H9 (cell line): Measurements from ENCODE around the gene EFNA3. TPM values are rescaled to one million over a fixed set of nuclear protein-coding genes. Genes with fewer than 3 reads are reported as not detected.

Source experiments
- DNase-seq: peaks from one replicate; pipeline ENCODE4 v3.0.0-alpha.2; 2017
- H2AFZ ChIP-seq: one replicate; pipeline ENCODE4 v1.6.1; 2013; ENCODE audit warnings: mild to moderate bottlenecking, low read length, control low read depth, moderate library complexity
- H2AK5ac ChIP-seq: 2 replicates; pipeline ENCODE4 v1.6.1; 2013; ENCODE audit warnings: low read length, control low read depth, mixed read lengths; ENCODE audit not compliant: insufficient read length
- H2BK120ac ChIP-seq: one replicate; pipeline ENCODE4 v1.6.1; 2013; ENCODE audit warnings: low read depth, mild to moderate bottlenecking, low read length, control low read depth, inconsistent platforms; ENCODE audit not compliant: poor library complexity, severe bottlenecking
- H2BK12ac ChIP-seq: 2 replicates; pipeline ENCODE4 v1.6.1; 2013; ENCODE audit warnings: low read length, control low read depth, mixed read lengths, low read depth; ENCODE audit not compliant: insufficient read length
- H2BK15ac ChIP-seq: 2 replicates; pipeline ENCODE4 v1.6.1; 2013; ENCODE audit warnings: low read depth, low read length, control low read depth
- H2BK20ac ChIP-seq: one replicate; pipeline ENCODE4 v1.6.1; 2013; ENCODE audit warnings: low read depth, mild to moderate bottlenecking, low read length, control low read depth, inconsistent platforms; ENCODE audit not compliant: poor library complexity, severe bottlenecking
- H2BK5ac ChIP-seq: 2 replicates; pipeline ENCODE4 v1.6.1; 2013; ENCODE audit warnings: low read length, control low read depth, mixed read lengths; ENCODE audit not compliant: insufficient read length
- H3K14ac ChIP-seq: 2 replicates; pipeline ENCODE4 v1.6.1; 2013; ENCODE audit warnings: low read length, control low read depth; ENCODE audit not compliant: insufficient read depth
- H3K18ac ChIP-seq: 2 replicates; pipeline ENCODE4 v1.6.1; 2013; ENCODE audit warnings: low read depth, mild to moderate bottlenecking, mixed read lengths, low read length, control low read depth; ENCODE audit not compliant: insufficient read length
- H3K23ac ChIP-seq: 2 replicates; pipeline ENCODE4 v1.6.1; 2013; ENCODE audit warnings: low read length, control low read depth, mixed read lengths, low read depth; ENCODE audit not compliant: insufficient read length
- H3K23me2 ChIP-seq: 2 replicates; pipeline ENCODE4 v1.6.1; 2013; ENCODE audit warnings: low read depth, mild to moderate bottlenecking, mixed read lengths, low read length, control low read depth; ENCODE audit not compliant: insufficient read length, poor library complexity, severe bottlenecking
- H3K27ac ChIP-seq: 2 replicates; pipeline ENCODE4 v1.5.1; 2013; ENCODE audit warnings: low read length, control low read depth, mixed read lengths, low read depth; ENCODE audit not compliant: insufficient read length
- H3K27me3 ChIP-seq: 2 replicates; pipeline ENCODE4 v1.6.1; 2013; ENCODE audit warnings: low read length, control low read depth, inconsistent platforms; ENCODE audit not compliant: insufficient read depth
- H3K4ac ChIP-seq: 2 replicates; pipeline ENCODE4 v1.6.1; 2013; ENCODE audit warnings: low read depth, mild to moderate bottlenecking, control low read depth, inconsistent platforms, low read length, moderate library complexity
- H3K4me1 ChIP-seq: 2 replicates; pipeline ENCODE4 v1.6.1; 2013; ENCODE audit warnings: low read length, control low read depth, inconsistent platforms; ENCODE audit not compliant: insufficient read depth
- H3K4me2 ChIP-seq: 2 replicates; pipeline ENCODE4 v1.6.1; 2013; ENCODE audit warnings: low read length, control low read depth, mixed read lengths; ENCODE audit not compliant: insufficient read length, insufficient read depth
- H3K56ac ChIP-seq: 2 replicates; pipeline ENCODE4 v1.6.1; 2013; ENCODE audit warnings: low read depth, mild to moderate bottlenecking, mixed read lengths, low read length, control low read depth; ENCODE audit not compliant: insufficient read length
- H3K79me1 ChIP-seq: 2 replicates; pipeline ENCODE4 v1.6.1; 2013; ENCODE audit warnings: low read depth, mild to moderate bottlenecking, moderate library complexity, low read length, control low read depth, inconsistent platforms; ENCODE audit not compliant: insufficient read depth, poor library complexity, severe bottlenecking
- H3K79me2 ChIP-seq: 2 replicates; pipeline ENCODE4 v1.6.1; 2013; ENCODE audit warnings: low read length, control low read depth, inconsistent platforms; ENCODE audit not compliant: insufficient read depth
- H3K9ac ChIP-seq: 2 replicates; pipeline ENCODE4 v1.6.1; 2013; ENCODE audit warnings: low read length, control low read depth, mixed read lengths; ENCODE audit not compliant: insufficient read length; ENCODE audit errors: extremely low read depth
- H3K9me3 ChIP-seq: one replicate; pipeline ENCODE4 v1.6.1; 2013; ENCODE audit warnings: low read depth, low read length, inconsistent platforms; ENCODE audit not compliant: control insufficient read depth
- H3T11ph ChIP-seq: one replicate; pipeline ENCODE4 v1.6.1; 2013; ENCODE audit warnings: mild to moderate bottlenecking, low read length, control low read depth, inconsistent platforms
- H4K20me1 ChIP-seq: one replicate; pipeline ENCODE4 v1.6.1; 2013; ENCODE audit not compliant: control insufficient read depth, insufficient read length, insufficient read depth
- H4K5ac ChIP-seq: 2 replicates; pipeline ENCODE4 v1.6.1; 2013; ENCODE audit warnings: low read depth, mild to moderate bottlenecking, mixed read lengths, low read length, control low read depth; ENCODE audit not compliant: insufficient read length
- H4K8ac ChIP-seq: replicated peaks from 2 replicates; pipeline ENCODE4 v1.6.1; 2013; ENCODE audit warnings: low read length, control low read depth, mixed read lengths, low read depth; ENCODE audit not compliant: insufficient read length
- H4K91ac ChIP-seq: 2 replicates; pipeline ENCODE4 v1.6.1; 2013; ENCODE audit warnings: low read depth, mild to moderate bottlenecking, moderate library complexity, mixed read lengths, low read length, control low read depth; ENCODE audit not compliant: insufficient read length
- H3K27ac Mint-ChIP-seq, 3 experiments: 2 replicates in 2 of 3; 3 replicates in 1 of 3; pipeline ENCODE4 v1.8.0; 2020 to 2021; ENCODE audit warnings: mixed read lengths in 3 of 3, mild to moderate bottlenecking in 1 of 3, moderate library complexity in 1 of 3
- H3K27me3 Mint-ChIP-seq: 2 replicates; pipeline ENCODE4 v1.8.0; 2021; ENCODE audit warnings: low read depth, mild to moderate bottlenecking, moderate library complexity, mixed read lengths
- H3K36me3 Mint-ChIP-seq, 3 experiments: 2 replicates in 2 of 3; 3 replicates in 1 of 3; pipeline ENCODE4 v1.8.0; 2020 to 2021; ENCODE audit warnings: low read depth in 3 of 3, mixed read lengths in 3 of 3; ENCODE audit not compliant: insufficient read depth in 1 of 3
- H3K4me1 Mint-ChIP-seq, 2 experiments: 2 replicates each; pipeline ENCODE4 v1.8.0; 2020; ENCODE audit warnings: mixed read lengths in 2 of 2
- H3K4me3 Mint-ChIP-seq, 2 experiments: 2 replicates in 1 of 2; 3 replicates in 1 of 2; pipeline ENCODE4 v1.8.0; 2020 to 2021; ENCODE audit warnings: mild to moderate bottlenecking in 2 of 2, mixed read lengths in 2 of 2, moderate library complexity in 1 of 2
- H3K9me3 Mint-ChIP-seq, 2 experiments: 2 replicates in 1 of 2; 3 replicates in 1 of 2; pipeline ENCODE4 v1.8.0; 2020; ENCODE audit warnings: mild to moderate bottlenecking in 2 of 2, mixed read lengths in 2 of 2, moderate library complexity in 1 of 2
- CTCF ChIP-seq: fragments of 200-600 bp; sonication (generic); conservative IDR thresholded peaks from 3 replicates; pipeline ENCODE4 v1.8.0; 2021; ENCODE audit warnings: antibody characterized with exemption, mild to moderate bottlenecking
- WGBS: extraction: QIAGEN DNeasy Blood & Tissue Kit; methylation state at CpG from one replicate; pipeline ENCODE4 v1.1.7; 2013; ENCODE audit warnings: missing lambda C conversion rate, low lambda C conversion rate, mixed read lengths; ENCODE audit not compliant: insufficient read length; ENCODE audit errors: extremely low coverage; 5-methylcytosine and 5-hydroxymethylcytosine counted together
- total RNA-seq: library from RNA; stranded (reverse); gene quantifications from 2 replicates; pipeline ENCODE4 v1.2.1, GENCODE V29; 2021

Gene EFNA3
- total RNA-seq, 1 experiment from 2014 or later, result 3.9 TPM

GRCh38 chr1:155037043-155037442 lies 41.6 kb upstream of the EFNA3 start:
- Histone ChIP-seq H3K23me2 (no peaks in the 10 kb centered on the region), H2BK20ac (no peak overlapping the region), H2BK120ac (no peak overlapping the region), H3K18ac (no peak overlapping the region), H3K79me1 (no peaks in the 10 kb centered on the region), H3T11ph (no peak overlapping the region), H4K5ac (no peak overlapping the region), H2BK15ac (no peak overlapping the region), H3K9ac (no peak overlapping the region), H3K23ac (no peak overlapping the region), H3K27me3 (no peaks in the 10 kb centered on the region), H2BK12ac (no peak overlapping the region), H4K8ac (no peak overlapping the region), H3K4me2 (no peak overlapping the region), H4K91ac (no peak overlapping the region), H3K56ac (no peak overlapping the region), H3K27ac (no peak overlapping the region), H2AFZ (no peak overlapping the region), H3K9me3 (no peaks in the 10 kb centered on the region), H3K4ac (no peak overlapping the region), H2BK5ac (no peak overlapping the region), H3K79me2 (no peaks in the 10 kb centered on the region), H4K20me1 (peaks cover 2% of the 10 kb centered on the region), H3K4me1 (no peaks in the 10 kb centered on the region), H3K14ac (no peak overlapping the region), H2AK5ac (no peak overlapping the region)
- H3K36me3 Mint-ChIP-seq, result no peaks in the 10 kb centered on the region
- no peak for DNase-seq
- no peak for TF ChIP-seq CTCF
- H3K9me3 Mint-ChIP-seq, result no peaks in the 10 kb centered on the region
- H3K4me1 Mint-ChIP-seq, result peaks cover 3 to 6% of the 10 kb centered on the region in 2 experiments; a peak in 2 of 4 replicates
- H3K4me3 Mint-ChIP-seq, result no peak overlapping the region
- peaks cover 49% of the 10 kb centered on the region for H3K27me3 Mint-ChIP-seq
- WGBS, result no CpG with 5 or more reads among the region's 3 CpGs
- H3K27ac Mint-ChIP-seq, result no peak overlapping the region; a peak in 1 of 7 replicates
